SK-N-SH (cell line): ENCODE measurements around the gene NACC1. TPM values are rescaled to one million over a fixed set of nuclear protein-coding genes. Genes with fewer than 3 reads are reported as not detected.

ENCODE experiments used
- CTCF ChIA-PET: fragments of 300-600, 350-600 bp; formaldehyde crosslinking; extraction: SDS; loops from one replicate; lab custom pipeline; 2021; lab: Yijun Ruan, JAX
- POLR2A ChIA-PET: fragments of 350-600 bp; sonication (Branson Sonifier 250); formaldehyde crosslinking; extraction: SDS; loops from one replicate; lab custom pipeline; 2020; ENCODE audit warnings: antibody characterized with exemption, inconsistent platforms; lab: Yijun Ruan, JAX
- DNase-seq: peaks from one replicate; pipeline ENCODE4 v3.0.0; 2012
- H2AFZ ChIP-seq: fragments of 200-600 bp; sonication (generic); 2 replicates; pipeline ENCODE4 v1.8.1; 2016; ENCODE audit warnings: antibody characterized with exemption, mild to moderate bottlenecking, low read depth
- H3F3A ChIP-seq: fragments of 200-600 bp; sonication (generic); replicated peaks from 2 replicates; pipeline ENCODE3; 2016; ENCODE audit warnings: antibody characterized with exemption, mild to moderate bottlenecking; ENCODE audit not compliant: insufficient read depth
- H3K27ac ChIP-seq, 2 experiments: fragments of 200-500 bp in 1 of 2; fragments of 200-600 bp in 1 of 2; sonication (Bioruptor generic) in 1 of 2; sonication (generic), shearing (Covaris generic) in 1 of 2; 2 replicates each; pipeline versions ENCODE4 v1.5.1 to v1.6.1; 2014 to 2016; ENCODE audit warnings: low read depth in 2 of 2, inconsistent platforms in 1 of 2, low read length in 1 of 2, mild to moderate bottlenecking in 1 of 2, mixed read lengths in 1 of 2
- H3K27me3 ChIP-seq: fragments of 200-600 bp; sonication (generic), shearing (Covaris generic); 2 replicates; pipeline ENCODE4 v1.6.1; 2016; ENCODE audit warnings: mixed run types; ENCODE audit not compliant: insufficient read depth
- H3K36me3 ChIP-seq, 2 experiments: fragments of 200-500 bp in 1 of 2; fragments of 200-600 bp in 1 of 2; sonication (Bioruptor generic) in 1 of 2; sonication (generic) in 1 of 2; replicated peaks in 1 of 2; 2 replicates each; pipeline versions ENCODE3 to v1.5.1; 2014 to 2016; ENCODE audit warnings: low read length in 1 of 2, mild to moderate bottlenecking in 1 of 2; ENCODE audit not compliant: insufficient read depth in 2 of 2, control insufficient read depth in 1 of 2
- H3K4me1 ChIP-seq, 2 experiments: fragments of 200-500 bp in 1 of 2; fragments of 200-600 bp in 1 of 2; sonication (Bioruptor generic) in 1 of 2; sonication (generic), shearing (Covaris generic) in 1 of 2; 2 replicates each; pipeline versions ENCODE4 v1.5.1 to v1.6.1; 2014 to 2016; ENCODE audit warnings: low read depth in 1 of 2, low read length in 1 of 2, mixed run types in 1 of 2; ENCODE audit not compliant: insufficient read depth in 2 of 2, control insufficient read depth in 1 of 2
- H3K4me2 ChIP-seq: fragments of 200-600 bp; sonication (generic), shearing (Covaris generic); 2 replicates; pipeline ENCODE4 v1.6.1; 2017; ENCODE audit warnings: mixed run types
- H3K4me3 ChIP-seq, 2 experiments: fragments of 200-500 bp in 1 of 2; fragments of 200-600 bp in 1 of 2; sonication (Bioruptor generic) in 1 of 2; sonication (generic), shearing (Covaris generic) in 1 of 2; 2 replicates each; pipeline versions ENCODE4 v1.5.1 to v1.8.1; 2014 to 2016; ENCODE audit warnings: low read depth in 2 of 2, inconsistent platforms in 1 of 2, low read length in 1 of 2, mild to moderate bottlenecking in 1 of 2, mixed read lengths in 1 of 2, moderate library complexity in 1 of 2
- H3K79me2 ChIP-seq: fragments of 200-600 bp; sonication (generic); 2 replicates; pipeline ENCODE4 v1.8.1; 2017; ENCODE audit warnings: mild to moderate bottlenecking; ENCODE audit not compliant: insufficient read depth
- H3K9ac ChIP-seq: fragments of 200-600 bp; sonication (generic); 2 replicates; pipeline ENCODE4 v1.6.1; 2017; ENCODE audit warnings: mixed run types
- H3K9me2 ChIP-seq: fragments of 200-600 bp; sonication (generic); 2 replicates; pipeline ENCODE4 v1.6.1; 2017; ENCODE audit warnings: mixed run types
- H3K9me3 ChIP-seq: fragments of 200-600 bp; sonication (generic); 2 replicates; pipeline ENCODE4 v1.6.1; 2017; ENCODE audit warnings: mixed run types, mild to moderate bottlenecking, moderate library complexity
- H4K20me1 ChIP-seq: fragments of 200-600 bp; sonication (generic); 2 replicates; pipeline ENCODE4 v1.6.1; 2017; ENCODE audit warnings: mild to moderate bottlenecking, mixed run types; ENCODE audit not compliant: insufficient read depth
- EP300 ChIP-seq, 2 experiments: IDR thresholded peaks; 2 replicates each; pipeline versions ENCODE4 v1.4.0 to v1.6.1; 2012; ENCODE audit warnings: borderline replicate concordance in 1 of 2, low read depth in 1 of 2, low read length in 1 of 2
- WGBS: methylation state at CpG from one replicate; pipeline ENCODE4 v1.1.6; 2017; ENCODE audit warnings: low lambda C conversion rate; 5-methylcytosine and 5-hydroxymethylcytosine counted together
- polyA plus RNA-seq, 3 experiments: library from polyadenylated mRNA; depleted of rRNA; stranded (reverse); fragments of >200 nt; gene quantifications; 2 replicates each; pipeline ENCODE4 v1.2.3, GENCODE V29; 2012

NACC1 gene
- polyA plus RNA-seq, 1 of the 3 experiments (the other 2 are of a cell fraction) = 127 TPM

DNA sequence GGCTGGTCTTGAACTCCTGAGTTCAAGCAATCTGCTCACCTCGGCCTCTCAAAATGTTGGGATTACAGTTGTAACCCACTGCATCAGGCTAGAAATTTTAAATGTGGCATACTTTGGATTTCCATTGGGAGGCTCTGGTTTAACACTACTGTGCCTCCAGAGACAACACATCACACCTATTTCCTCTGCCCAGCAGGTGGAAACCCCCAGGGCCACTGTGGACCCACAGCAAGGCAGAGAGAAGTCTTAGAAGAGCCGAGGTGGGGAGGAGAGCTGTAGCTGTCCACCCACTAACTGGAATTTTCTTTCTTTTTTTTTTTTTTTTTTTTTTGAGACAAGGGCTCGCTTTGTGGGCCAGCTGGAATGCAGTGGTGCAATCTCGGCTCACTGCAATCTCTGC lies 71.5 kb downstream of the NACC1 start:
- Histone ChIP-seq H3K9me3 (no peaks in the 10 kb centered on the region), H3K4me2 (no peak overlapping the region), H2AFZ (no peak overlapping the region), H3F3A (peaks cover 2% of the 10 kb centered on the region), H3K4me3 (no peak overlapping the region), H3K27ac (no peak overlapping the region), H3K79me2 (no peaks in the 10 kb centered on the region), H3K9me2 (no peaks in the 10 kb centered on the region), H3K9ac (no peak overlapping the region), H3K4me1 (no peaks in the 10 kb centered on the region), H3K36me3 (no peaks in the 10 kb centered on the region), H3K27me3 (no peaks in the 10 kb centered on the region), H4K20me1 (no peaks in the 10 kb centered on the region)
- ChIA-PET CTCF (no interaction called here), POLR2A (no interaction called here)
- TF ChIP-seq EP300 (IDR thresholded peaks at IDR 0.05; ENCODE audit: borderline replicate concordance in 1 of 2, low read depth in 1 of 2, low read length in 1 of 2) = no peak
- DNase-seq = no peak
- WGBS = 98% methylated on average over 4 of the region's 4 CpGs

Other genes starting within 250 kb of the NACC1 start
- gene DNASE2, start 236.8 kb upstream of the NACC1 start, polyA plus RNA-seq (2012; rRNA removed) = 29.8 and 40.7 TPM in 2 replicates
- not detected in 2 replicates for gene KLF1, start 231.1 kb upstream of the NACC1 start, polyA plus RNA-seq (2012; rRNA removed)
- gene GCDH, start 227.1 kb upstream of the NACC1 start, polyA plus RNA-seq (2012; rRNA removed) = 29.4 and 36.6 TPM in 2 replicates
- 0.44 and 1.1 TPM in 2 replicates for gene SYCE2, start 199.0 kb upstream of the NACC1 start, polyA plus RNA-seq (2012; rRNA removed)
- gene FARSA, start 184.6 kb upstream of the NACC1 start, polyA plus RNA-seq (2012; rRNA removed) = 56.8 and 170 TPM in 2 replicates
- gene CALR, start 179.7 kb upstream of the NACC1 start, polyA plus RNA-seq (2012; rRNA removed) = 1,316 and 1,334 TPM in 2 replicates
- 60.4 and 116 TPM in 2 replicates for gene RAD23A, start 172.4 kb upstream of the NACC1 start, polyA plus RNA-seq (2012; rRNA removed)
- 65.7 and 91.8 TPM in 2 replicates for gene GADD45GIP1, start 161.0 kb upstream of the NACC1 start, polyA plus RNA-seq (2012; rRNA removed)
- gene DAND5, start 148.7 kb upstream of the NACC1 start, polyA plus RNA-seq (2012; rRNA removed) = 1.0 and 1.6 TPM in 2 replicates
- 5.1 and 14.8 TPM in 2 replicates for gene NFIX, start 122.8 kb upstream of the NACC1 start, polyA plus RNA-seq (2012; rRNA removed)
- gene LYL1, start 15.4 kb upstream of the NACC1 start, polyA plus RNA-seq (2012; rRNA removed) = 1.1 and 2.2 TPM in 2 replicates
- 60.9 and 64.9 TPM in 2 replicates for gene TRMT1, start 1.5 kb upstream of the NACC1 start, polyA plus RNA-seq (2012; rRNA removed)
- gene STX10, start 32.1 kb downstream of the NACC1 start, polyA plus RNA-seq (2012; rRNA removed) = 143 and 163 TPM in 2 replicates
- gene IER2, start 32.1 kb downstream of the NACC1 start, polyA plus RNA-seq (2012; rRNA removed) = 55.7 and 115 TPM in 2 replicates